Gastroesophageal sphincter (tissue), 3 donors: Measurements from ENCODE around the gene RASGRP1.

Experiments
- CTCF ChIP-seq, 4 experiments: fragments of 200-600 bp in 2 of 4; fragments of 450-650 bp in 2 of 4; sonication (generic) in 1 of 4; IDR thresholded peaks; one replicate each; pipeline ENCODE4 v1.5.1; 2017 to 2019; ENCODE audit warnings: antibody characterized with exemption in 4 of 4, mild to moderate bottlenecking in 2 of 4, moderate library complexity in 2 of 4
- EP300 ChIP-seq: sonication (generic); formaldehyde crosslinking; IDR thresholded peaks from one replicate; pipeline ENCODE4 v1.6.1; 2017; ENCODE audit warnings: antibody characterized with exemption, mild to moderate bottlenecking
- POLR2A ChIP-seq, 2 donors: fragments of 450-650 bp; IDR thresholded peaks; one replicate each; pipeline ENCODE4 v1.6.1; 2017; ENCODE audit warnings: antibody characterized with exemption in 2 of 2, mild to moderate bottlenecking in 2 of 2, moderate library complexity in 1 of 2

GRCh38 chr15:38507570-38507969 is 57.0 kb downstream of the RASGRP1 start:
- no peak for TF ChIP-seq CTCF (IDR thresholded peaks at IDR 0.05)
- TF ChIP-seq EP300: no peak
- TF ChIP-seq POLR2A (IDR thresholded peaks at IDR 0.05): no peak
